Skin of body (tissue), 1 donor: ENCODE results near the gene RPH3AL. TPM values are rescaled to one million over a fixed set of nuclear protein-coding genes. Genes with fewer than 3 reads are reported as not detected.

Source experiments
- total RNA-seq: library from RNA; depleted of rRNA; stranded (reverse); fragments of >200 nt; gene quantifications from one replicate; pipeline ENCODE4 v1.2.3, GENCODE V29; 2014

RPH3AL gene
- total RNA-seq, 1 donor from 2014 or later = 4.8 TPM

Other genes starting within 250 kb of the RPH3AL start
- gene SCGB1C2, start 215.2 kb downstream of the RPH3AL start, total RNA-seq = not detected
- gene DOC2B, start 171.2 kb downstream of the RPH3AL start, total RNA-seq = 4.4 TPM
- 15.8 TPM for gene RFLNB, start 93.1 kb upstream of the RPH3AL start, total RNA-seq